CD4-positive, alpha-beta T cell treated with Interleukin-10 for 1 hour (primary cell): ENCODE data around the gene TRANK1.

Source experiments
- DNase-seq: peaks from one replicate; pipeline ENCODE4 v3.0.0-alpha.2; 2020

Gene TRANK1

DNA sequence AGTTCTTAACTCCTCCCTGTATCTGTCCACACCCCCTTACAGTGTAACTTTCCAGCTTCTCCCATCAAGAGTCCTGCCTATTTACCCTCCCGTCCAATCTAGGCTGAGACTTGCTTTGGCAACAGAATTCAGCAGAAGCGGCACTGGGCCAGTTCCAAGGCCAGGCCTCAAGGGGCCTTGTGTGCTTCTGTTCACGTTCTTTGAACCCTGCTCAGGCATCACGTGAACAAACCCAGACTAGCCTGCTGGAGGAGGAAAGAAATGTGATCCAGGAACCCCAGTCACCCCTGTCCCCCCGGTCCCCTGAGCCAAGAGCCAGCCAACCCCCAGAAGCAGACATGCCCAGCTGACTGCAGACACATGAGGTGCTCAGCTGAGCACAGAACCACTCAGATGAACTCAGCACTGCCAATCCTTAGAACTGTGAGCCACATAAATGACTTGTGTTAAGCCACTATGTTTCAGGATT, 104.4 kb downstream of the TRANK1 start:
- no peak for DNase-seq

DNA sequence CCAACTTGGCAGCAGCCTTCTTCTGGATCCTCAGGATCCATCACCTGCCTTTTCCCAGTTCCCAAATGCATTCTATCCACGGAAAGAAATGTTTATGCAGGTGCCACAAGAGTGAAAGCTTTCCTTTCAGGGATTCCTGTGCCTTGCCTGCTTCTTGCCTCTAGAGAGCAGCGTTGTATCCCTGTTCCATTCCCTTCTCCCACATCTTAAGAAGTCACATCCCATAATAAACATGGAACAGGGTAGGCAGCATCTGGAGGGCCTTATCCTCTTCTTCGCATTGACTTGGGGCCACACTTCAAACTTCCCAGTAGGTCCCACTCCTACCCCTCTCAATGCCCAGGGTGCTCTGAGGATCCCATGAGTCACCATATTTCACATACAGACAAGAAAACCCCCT, 107.8 kb downstream of the TRANK1 start:
- DNase-seq = no peak

DNA sequence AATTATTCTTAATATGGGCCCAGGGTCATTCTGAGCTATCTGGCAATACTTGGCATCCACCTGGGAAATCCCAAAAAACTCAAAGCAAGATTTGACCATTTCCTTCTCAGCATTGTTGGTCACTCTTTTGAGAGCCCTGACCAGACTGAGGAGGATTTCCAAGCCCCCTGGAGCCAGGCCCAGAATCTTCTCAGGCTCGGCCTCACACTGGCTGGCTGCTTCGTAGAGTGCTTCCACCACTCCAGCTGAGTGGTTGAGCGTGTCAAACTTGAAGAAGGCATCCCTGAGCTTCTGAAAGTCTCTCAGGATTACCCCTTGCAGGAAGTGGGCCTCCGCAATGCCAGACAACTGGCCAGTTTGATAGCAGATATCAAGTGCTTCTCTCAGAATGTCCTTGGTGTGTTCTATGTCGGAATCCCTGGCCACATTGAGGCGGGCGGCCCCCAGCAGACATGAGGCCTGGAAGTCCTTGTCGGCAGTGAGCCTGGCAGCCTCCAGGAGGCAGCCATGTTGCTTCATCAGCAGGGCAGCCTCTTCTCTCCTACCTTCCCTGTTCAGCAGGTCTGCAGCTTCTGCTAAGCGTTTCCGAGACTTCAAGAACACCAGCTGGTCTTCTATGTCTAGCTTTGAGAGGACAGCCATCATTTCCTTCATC, 111.6 kb downstream of the TRANK1 start:
- DNase-seq = no peak

DNA sequence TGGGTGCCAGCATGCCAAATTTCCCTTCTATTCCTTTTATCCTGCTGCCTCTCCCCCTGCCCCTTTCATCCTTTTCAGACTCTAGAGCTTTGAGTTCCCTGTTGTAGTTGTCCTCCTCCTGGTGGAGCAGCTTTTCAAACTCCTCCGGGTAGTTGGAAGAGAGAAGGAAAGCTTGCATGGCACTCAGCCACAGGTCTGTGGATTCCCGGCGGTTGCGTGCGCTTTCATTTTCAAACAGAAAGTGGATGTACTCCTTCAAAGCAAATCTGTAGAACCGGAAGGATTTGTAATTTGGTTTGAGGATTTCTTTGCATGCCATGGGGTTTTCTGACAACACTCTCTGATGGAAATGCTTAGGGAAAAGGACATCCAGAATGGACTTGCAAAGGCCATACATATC, 112.4 kb downstream of the TRANK1 start:
- DNase-seq = no peak

DNA sequence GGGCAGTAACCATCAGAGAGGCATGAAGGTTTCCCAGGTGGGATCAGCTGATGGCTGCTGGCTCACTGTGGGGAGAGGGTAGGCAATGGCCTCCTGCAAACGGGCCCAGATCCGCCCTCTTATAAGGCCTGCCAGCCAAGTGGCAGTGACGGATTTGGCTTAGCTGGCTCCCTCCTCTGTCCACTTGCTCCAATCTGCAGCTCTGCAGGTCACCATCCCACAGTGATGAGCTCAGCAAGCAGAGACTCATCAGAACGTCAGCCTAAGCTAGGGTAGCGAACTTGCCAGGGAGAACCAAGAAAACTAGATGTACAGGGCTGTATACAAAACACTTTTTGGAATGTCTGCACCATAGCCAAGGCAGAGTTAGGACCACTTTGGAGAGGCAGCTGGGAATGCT, 117.7 kb downstream of the TRANK1 start:
- DNase-seq = no peak

DNA sequence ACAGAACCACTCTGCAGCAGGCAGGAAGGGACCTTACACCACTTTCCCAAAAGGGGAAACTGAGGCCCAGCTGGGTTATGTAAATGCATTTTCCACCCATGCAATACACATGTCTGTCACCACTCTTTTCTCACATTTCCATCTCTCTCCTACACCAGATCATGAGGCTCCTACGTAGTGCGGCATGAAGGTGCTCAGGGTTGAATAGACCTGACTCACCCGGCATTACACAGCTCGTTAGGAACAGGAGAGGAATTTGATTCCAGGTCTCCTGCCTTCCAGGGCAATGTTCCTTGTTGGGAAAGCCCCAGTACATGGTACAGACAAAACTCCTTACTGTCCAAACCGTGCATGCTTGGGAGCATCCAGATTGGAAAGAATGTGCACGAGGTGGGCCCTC, 118.6 kb downstream of the TRANK1 start:
- no peak for DNase-seq

DNA sequence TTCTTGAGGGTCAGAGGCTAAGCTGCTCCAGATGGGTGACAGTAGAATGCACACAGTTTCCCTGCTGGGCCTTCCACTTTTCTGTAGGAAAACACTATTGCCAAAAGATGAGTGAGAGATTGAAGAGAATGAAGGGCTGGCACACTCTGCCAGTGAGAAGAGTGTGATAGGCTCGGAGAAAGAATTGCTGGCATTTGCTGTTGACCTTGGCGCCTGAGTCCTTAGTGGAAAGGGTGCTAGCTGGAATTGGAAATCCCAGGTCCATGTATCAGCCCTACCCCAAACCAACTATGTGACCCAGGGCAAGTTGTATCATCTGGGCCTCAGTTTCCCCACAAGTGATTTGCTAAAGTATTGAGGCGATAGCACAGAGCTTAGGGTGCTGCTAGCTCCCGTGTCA, 120.4 kb downstream of the TRANK1 start:
- no peak for DNase-seq

DNA sequence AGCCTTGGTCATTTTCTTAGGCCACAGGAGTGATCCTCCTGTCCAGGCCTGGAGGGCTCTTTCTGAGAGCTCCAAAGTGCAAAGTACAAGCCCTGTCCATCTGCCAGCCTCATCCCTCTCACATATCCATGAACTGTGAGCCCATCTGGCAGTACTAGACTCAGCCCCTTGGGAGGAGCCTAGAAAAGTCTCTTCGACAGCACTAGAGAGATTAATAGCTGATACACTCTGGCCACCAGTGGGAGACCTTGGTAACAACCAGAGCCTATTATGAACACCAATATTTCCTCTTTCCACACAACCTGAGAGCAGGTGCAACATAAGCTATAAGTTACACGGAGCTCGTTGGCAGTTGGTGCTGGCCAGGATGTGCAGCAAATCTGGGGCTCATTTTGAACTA, 121.0 kb downstream of the TRANK1 start:
- DNase-seq = no peak

DNA sequence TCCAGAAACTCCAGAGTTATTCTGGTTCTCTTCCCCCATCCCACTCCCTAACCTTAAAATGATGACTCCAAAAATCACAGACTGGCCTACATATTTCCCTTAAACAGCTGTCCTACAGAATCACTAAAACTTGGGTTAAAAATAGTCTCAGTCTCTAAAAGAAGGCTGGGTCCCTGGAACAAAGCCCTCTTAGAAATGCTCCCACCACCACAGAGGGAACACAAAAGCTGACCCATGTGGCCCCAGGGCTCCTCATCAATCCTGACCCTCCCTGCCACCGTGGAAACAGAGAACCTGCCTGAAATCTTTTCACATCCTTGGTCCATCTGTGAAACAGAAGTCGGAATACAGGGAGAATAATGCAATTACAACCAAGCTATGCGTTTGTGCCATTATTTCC, 124.8 kb downstream of the TRANK1 start:
- DNase-seq = no peak

DNA sequence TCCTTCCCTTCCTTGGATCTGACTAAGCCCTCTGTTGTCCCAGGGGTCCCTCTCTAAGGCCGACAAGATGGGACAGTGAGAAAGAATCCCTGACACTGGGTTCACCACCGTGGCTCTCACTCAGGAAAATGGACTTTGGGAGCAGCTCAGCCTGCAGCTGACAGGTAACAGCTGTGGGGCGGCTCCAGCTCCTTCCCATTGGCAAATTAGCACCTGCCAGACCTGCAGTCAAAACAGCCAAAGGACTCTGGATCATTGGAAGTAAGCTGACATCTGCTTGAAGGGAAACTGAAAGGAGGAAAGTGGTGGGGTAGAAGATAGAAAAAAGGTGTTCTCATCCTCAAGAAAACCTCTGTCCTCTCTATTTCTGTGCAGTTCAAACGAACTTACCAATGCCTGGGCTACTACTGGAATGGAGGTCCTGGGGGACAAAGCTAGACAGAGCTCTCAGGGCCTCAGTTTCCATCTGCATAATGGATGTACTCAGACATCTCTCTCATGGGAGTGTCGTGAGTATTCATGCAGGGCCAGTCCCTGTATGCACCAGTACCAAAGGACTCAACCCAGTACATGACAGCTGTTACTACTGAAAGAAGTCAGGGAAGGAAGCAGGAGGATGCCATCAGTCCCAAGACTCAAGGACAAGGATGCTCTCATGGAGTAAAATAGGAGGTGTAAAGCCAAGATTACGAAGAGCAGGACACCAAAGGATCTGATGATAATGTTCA, 126.9 kb downstream of the TRANK1 start:
- no peak for DNase-seq

DNA sequence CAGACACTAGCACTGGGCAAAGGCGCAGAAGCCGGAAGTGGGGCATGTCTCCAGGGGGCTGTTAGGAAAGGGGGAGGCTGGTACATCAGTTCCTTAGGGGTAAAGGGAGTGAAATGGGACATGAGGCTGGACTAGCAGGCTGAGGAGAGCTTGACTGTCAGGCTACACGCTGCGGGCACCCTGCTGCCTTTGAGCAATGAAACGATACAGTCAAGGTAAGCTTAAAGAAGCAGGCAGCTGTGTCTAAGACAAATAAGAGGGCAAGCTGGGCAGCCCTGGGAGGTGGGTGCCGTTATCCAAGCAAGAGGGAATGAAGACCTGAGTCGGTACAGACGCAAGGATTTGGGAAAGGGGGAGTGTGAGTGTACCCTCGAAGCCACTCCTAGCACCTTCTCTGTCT, 129.5 kb downstream of the TRANK1 start:
- DNase-seq = no peak

DNA sequence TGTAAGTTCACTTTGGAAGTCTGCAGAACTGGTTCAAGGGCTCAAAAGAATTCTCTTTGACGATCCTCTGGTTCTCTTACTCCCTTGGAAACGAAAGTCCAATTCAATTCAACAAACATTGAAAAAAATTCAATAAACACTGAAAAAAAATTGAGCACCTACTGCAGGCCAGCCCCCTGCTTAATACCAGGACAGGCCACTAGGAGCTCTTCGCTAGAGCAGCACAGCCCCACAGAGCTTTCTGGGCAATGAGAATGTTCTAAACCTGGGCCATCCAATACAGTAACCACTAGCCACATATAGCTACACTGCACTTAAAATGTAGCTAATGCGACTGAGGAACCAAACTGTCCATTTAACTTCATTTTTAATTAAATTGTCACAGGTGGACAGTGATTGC, 130.1 kb downstream of the TRANK1 start:
- DNase-seq = no peak

DNA sequence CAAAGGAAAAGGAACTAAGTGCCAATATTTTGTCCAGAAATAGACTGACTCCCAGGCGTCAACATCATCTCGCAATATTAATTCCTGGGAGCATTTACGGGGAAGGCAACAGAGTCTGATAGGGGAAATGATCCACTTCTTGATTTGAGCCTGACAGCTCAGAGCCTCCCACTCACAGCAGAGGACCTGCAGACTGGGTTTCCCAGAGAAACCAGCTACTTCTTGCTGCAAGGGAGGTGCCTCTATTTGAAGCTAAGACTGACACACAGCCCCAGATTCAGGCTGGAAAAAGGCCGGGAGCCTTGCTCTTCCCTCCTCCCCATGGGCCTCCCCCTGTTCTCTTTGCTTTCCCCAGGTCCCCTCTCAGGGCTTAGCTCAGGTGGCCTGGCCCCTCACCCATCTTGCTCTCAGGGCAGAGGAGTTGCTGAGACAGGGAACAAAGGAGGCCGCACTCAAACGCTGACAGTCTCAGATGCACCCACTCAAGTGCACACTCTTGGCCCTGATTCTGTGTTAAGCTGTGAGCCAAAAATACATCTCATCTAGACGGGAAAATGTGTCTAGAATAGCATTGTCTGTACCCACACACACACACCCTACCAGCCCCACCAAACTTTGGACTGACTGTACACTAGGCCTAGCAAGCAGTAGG, 130.7 kb downstream of the TRANK1 start:
- DNase-seq = no peak

DNA sequence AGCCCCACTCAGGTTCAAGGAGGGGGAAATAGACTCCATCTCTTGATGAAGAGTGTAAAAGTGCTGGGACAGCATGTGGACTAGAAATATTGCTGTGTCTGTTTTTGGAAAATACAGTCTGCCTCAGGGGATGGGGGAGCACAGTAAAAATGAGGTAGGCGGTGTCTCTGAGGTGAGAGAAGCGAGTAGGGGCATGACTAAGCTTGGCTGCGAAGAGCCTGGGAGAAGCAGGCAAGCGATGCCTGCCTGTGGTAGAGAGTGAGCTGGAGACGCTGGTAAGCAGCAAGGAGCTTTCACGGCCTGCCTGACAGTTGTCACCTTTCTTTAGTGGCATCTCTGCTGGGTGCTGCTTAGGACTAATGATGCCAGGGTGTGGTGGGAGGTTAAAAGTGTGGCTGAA, 131.5 kb downstream of the TRANK1 start:
- no peak for DNase-seq

DNA sequence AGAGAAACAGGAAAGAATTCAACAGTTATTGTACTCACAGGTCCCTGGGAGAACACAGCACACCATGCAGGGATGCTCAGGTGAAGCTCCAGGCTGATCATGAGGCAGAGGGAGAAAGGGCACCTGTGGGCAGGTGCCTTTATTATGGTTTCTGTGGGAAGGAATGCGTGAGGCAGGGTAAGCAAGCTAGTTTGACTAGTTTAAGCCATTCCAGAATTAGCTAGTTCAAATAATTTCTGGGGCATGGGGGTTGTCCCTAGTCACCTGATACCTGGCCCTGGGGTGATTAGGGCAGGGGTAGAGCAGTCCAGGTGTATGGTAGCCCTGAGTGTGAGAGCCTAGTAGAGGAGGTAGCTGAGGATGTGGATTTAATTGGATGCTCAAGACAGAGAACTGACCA, 132.6 kb downstream of the TRANK1 start:
- no peak for DNase-seq

DNA sequence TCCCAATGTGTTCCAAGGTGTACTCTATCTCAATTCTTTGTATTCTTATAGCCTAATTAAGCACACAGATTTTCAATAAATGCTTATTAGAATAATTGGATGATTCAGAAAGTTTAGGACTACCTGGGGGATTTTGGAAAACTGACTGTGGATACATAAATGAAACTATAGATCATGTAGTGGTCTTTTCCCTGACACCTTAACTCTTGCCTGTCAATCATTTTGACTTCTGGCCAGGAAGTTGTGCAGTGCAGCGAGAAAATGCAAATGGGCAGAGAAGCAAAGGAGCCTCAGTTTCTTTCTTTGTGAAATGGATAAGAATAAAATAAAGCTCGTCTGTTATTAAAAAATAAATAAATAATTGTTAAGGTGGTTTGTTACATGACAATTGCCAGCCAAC, 133.1 kb downstream of the TRANK1 start:
- no peak for DNase-seq

DNA sequence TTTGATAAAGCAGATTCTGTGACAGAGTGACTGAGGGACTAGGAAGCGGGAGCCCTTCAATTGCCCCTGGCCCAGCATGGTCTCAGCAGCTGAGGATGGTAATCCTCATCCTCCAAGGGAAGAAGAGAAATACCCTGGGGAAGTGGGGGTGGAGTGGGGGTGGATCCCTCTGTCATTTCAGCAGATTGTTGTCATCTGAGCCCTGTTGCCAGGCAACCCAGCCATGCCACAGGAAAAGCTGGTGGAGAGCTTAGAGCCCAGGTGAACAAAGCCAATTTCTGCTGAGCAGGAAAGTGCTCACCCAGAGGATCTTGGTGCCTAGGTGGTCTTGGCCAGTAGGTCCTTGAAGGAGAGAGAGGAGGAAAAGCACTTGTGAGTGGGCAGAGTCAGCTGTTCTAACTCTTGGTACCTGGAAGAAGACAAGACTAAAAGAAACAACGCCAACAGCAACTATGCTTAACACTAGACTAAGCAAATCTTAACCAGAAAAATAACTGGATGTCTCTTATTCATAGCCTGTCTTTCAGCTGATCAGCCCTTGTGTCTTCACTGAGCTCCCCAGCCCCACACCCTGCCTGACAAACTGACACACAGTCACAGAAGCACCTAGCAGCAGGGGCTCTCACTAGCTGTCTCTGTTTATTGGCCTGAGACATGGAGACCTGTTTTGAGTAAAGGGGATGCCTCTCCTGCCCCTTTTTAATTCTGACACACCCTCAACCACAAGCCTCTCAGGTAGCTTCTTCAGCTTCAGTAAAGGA, 140.4 kb downstream of the TRANK1 start:
- DNase-seq = no peak

DNA sequence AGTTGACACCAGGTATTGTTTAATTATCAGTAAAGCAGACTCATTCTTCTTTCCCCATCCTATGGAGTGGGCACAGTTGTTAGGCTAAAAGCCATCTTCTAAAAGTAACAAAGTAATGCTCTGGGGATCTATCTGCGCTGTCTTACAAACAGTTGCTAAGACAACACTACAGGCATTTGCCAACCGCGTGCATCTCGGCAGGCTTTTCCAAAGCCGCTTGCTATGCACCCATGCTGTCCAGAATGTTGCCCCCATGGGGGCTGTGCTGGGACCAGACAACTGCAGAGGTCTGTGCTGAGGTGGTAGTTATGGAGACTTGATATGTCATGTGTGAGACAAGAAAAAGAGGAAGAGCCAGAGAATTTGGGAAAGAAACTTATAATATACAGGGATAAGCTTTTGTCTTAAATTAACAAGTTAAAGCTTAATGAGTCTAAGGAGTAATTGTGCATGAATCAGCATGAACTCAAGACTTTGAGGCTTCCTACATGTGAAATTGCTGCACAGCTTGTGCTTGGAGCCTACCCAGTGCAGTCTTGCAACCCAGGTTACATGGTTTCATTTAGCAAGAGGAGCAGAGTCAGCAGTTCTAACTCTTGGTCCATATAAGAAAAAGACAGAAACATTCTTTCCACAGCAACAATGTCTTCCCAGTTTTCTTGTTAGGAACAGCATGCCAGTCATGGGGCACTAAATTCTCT, 141.6 kb downstream of the TRANK1 start:
- DNase-seq = no peak

DNA sequence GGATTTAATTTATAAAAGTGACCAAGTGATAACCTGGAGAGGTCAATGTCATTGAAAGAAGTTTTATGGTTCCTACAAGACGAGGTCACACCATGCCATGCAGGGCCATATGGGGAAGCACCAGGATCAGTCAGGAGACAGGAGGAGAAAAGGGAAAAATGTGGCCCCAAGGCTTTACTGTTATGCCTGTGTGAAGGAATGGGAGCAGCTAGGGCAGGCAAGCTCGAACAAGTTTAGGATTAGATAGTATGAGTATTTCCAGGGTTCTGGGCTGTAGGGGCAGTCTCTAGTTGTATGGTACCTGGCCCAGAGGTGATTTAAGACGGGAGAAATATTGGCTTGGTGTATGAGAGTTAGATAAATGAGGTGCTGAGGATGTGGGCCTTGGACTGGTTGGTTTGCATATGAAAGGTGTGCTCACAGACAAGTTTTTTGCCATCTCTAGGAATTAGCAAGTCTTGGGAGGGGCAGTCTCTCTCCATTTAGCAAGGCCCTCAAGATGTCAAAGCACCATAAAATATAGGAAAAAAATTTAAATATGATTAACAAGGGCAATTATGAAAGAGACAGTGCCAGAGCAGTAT, 144.2 kb downstream of the TRANK1 start:
- no peak for DNase-seq

DNA sequence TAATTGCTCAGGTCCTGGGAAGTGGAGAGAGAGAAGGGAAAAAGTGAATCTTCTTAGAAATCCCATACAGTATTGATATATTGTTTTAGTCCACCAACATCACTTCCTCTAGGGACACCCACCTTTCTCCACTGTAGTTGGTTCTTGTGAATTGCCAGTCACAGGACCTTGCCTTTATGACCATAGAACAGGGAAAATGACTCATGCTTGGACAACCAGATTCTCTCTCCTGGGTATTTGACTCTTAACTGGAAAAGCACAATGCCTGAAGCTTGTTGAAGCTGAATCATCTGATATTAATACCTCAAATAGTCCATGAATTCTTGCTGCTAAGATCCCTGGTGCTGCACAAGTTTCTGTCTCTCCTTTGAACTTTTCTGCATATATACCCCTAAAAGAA, 148.0 kb downstream of the TRANK1 start:
- no peak for DNase-seq

DNA sequence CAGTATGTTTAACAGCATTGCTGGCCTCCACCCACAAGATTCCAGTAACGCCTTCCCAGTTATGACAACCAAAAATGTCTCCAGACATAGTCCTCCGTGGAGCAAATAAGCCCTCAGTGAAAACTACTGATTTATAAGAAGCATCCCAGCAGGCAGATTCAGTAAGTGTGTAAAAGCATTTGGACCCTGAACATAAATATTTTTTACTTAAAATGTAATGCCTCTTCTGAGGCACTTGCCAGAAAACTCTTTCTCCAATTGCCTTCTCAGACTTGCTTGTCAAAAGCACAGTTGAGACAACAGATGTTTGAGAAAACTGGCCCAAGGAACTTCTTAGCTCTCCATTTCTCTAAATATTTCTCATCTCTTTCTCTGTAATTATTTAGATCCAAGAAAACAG, 148.7 kb downstream of the TRANK1 start:
- no peak for DNase-seq

DNA sequence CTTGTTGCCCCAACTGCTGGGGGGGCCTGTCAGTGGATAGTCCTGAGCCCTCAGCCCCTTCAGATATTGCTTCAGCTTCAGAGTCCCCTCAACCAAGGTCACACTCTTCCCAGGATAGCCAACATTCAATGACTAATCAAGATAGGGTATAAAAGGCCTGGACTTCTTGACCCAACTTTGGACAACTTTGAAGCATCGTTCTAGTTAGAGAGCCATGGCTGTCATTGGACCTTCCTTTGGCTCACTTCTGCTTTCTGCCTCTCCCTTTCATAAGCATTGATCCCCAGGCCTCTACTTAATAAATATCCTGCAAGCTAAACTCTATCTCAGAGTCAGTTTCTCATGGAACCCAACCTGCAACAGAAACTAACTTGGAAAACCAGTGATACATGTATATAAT, 149.2 kb downstream of the TRANK1 start:
- no peak for DNase-seq

DNA sequence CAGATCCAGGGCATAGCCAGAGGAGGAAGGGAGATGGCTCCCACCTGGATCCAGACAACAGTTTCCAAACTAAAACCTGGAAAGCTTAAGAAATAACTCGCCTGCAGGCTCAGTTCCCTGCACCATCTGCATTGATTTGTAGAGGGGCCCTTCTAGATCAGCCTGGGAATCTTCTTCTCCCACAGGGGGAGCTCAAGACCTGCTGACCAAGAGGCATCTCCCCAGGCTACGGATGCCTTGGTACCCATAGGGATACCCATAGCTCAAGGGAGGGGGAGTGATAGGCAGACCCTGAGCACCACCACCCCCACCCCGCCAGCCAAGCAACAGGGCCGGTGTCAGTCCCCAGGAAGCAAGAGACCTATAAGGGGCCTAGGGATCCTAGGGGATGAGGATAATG, 152.5 kb downstream of the TRANK1 start:
- DNase-seq = peak; percentile 30
